CD1c-positive myeloid dendritic cell (primary cell): ENCODE measurements around the gene CYP26C1.

Experiments used
- DNase-seq: peaks from one replicate; pipeline ENCODE4 v3.0.0-alpha.2; 2016; ENCODE audit errors: extremely low spot score

Gene CYP26C1

GRCh38 chr10:93115661-93116383 lies 55.2 kb downstream of the CYP26C1 start:
- peak; percentile 63 for DNase-seq
